H9 (cell line): Measurements from ENCODE around the gene SMIM26. TPM values are rescaled to one million over a fixed set of nuclear protein-coding genes. Genes with fewer than 3 reads are reported as not detected.

ENCODE experiments used
- DNase-seq: peaks from one replicate; pipeline ENCODE4 v3.0.0-alpha.2; 2017
- H2AFZ ChIP-seq: one replicate; pipeline ENCODE4 v1.6.1; 2013; ENCODE audit warnings: mild to moderate bottlenecking, low read length, control low read depth, moderate library complexity
- H2AK5ac ChIP-seq: 2 replicates; pipeline ENCODE4 v1.6.1; 2013; ENCODE audit warnings: low read length, control low read depth, mixed read lengths; ENCODE audit not compliant: insufficient read length
- H2BK120ac ChIP-seq: one replicate; pipeline ENCODE4 v1.6.1; 2013; ENCODE audit warnings: low read depth, mild to moderate bottlenecking, low read length, control low read depth, inconsistent platforms; ENCODE audit not compliant: poor library complexity, severe bottlenecking
- H2BK12ac ChIP-seq: 2 replicates; pipeline ENCODE4 v1.6.1; 2013; ENCODE audit warnings: low read length, control low read depth, mixed read lengths, low read depth; ENCODE audit not compliant: insufficient read length
- H2BK15ac ChIP-seq: 2 replicates; pipeline ENCODE4 v1.6.1; 2013; ENCODE audit warnings: low read depth, low read length, control low read depth
- H2BK20ac ChIP-seq: one replicate; pipeline ENCODE4 v1.6.1; 2013; ENCODE audit warnings: low read depth, mild to moderate bottlenecking, low read length, control low read depth, inconsistent platforms; ENCODE audit not compliant: poor library complexity, severe bottlenecking
- H2BK5ac ChIP-seq: 2 replicates; pipeline ENCODE4 v1.6.1; 2013; ENCODE audit warnings: low read length, control low read depth, mixed read lengths; ENCODE audit not compliant: insufficient read length
- H3K14ac ChIP-seq: 2 replicates; pipeline ENCODE4 v1.6.1; 2013; ENCODE audit warnings: low read length, control low read depth; ENCODE audit not compliant: insufficient read depth
- H3K18ac ChIP-seq: 2 replicates; pipeline ENCODE4 v1.6.1; 2013; ENCODE audit warnings: low read depth, mild to moderate bottlenecking, mixed read lengths, low read length, control low read depth; ENCODE audit not compliant: insufficient read length
- H3K23ac ChIP-seq: 2 replicates; pipeline ENCODE4 v1.6.1; 2013; ENCODE audit warnings: low read length, control low read depth, mixed read lengths, low read depth; ENCODE audit not compliant: insufficient read length
- H3K23me2 ChIP-seq: 2 replicates; pipeline ENCODE4 v1.6.1; 2013; ENCODE audit warnings: low read depth, mild to moderate bottlenecking, mixed read lengths, low read length, control low read depth; ENCODE audit not compliant: insufficient read length, poor library complexity, severe bottlenecking
- H3K27ac ChIP-seq: 2 replicates; pipeline ENCODE4 v1.5.1; 2013; ENCODE audit warnings: low read length, control low read depth, mixed read lengths, low read depth; ENCODE audit not compliant: insufficient read length
- H3K27me3 ChIP-seq: 2 replicates; pipeline ENCODE4 v1.6.1; 2013; ENCODE audit warnings: low read length, control low read depth, inconsistent platforms; ENCODE audit not compliant: insufficient read depth
- H3K4ac ChIP-seq: 2 replicates; pipeline ENCODE4 v1.6.1; 2013; ENCODE audit warnings: low read depth, mild to moderate bottlenecking, control low read depth, inconsistent platforms, low read length, moderate library complexity
- H3K4me1 ChIP-seq: 2 replicates; pipeline ENCODE4 v1.6.1; 2013; ENCODE audit warnings: low read length, control low read depth, inconsistent platforms; ENCODE audit not compliant: insufficient read depth
- H3K4me2 ChIP-seq: 2 replicates; pipeline ENCODE4 v1.6.1; 2013; ENCODE audit warnings: low read length, control low read depth, mixed read lengths; ENCODE audit not compliant: insufficient read length, insufficient read depth
- H3K56ac ChIP-seq: 2 replicates; pipeline ENCODE4 v1.6.1; 2013; ENCODE audit warnings: low read depth, mild to moderate bottlenecking, mixed read lengths, low read length, control low read depth; ENCODE audit not compliant: insufficient read length
- H3K79me1 ChIP-seq: 2 replicates; pipeline ENCODE4 v1.6.1; 2013; ENCODE audit warnings: low read depth, mild to moderate bottlenecking, moderate library complexity, low read length, control low read depth, inconsistent platforms; ENCODE audit not compliant: insufficient read depth, poor library complexity, severe bottlenecking
- H3K79me2 ChIP-seq: 2 replicates; pipeline ENCODE4 v1.6.1; 2013; ENCODE audit warnings: low read length, control low read depth, inconsistent platforms; ENCODE audit not compliant: insufficient read depth
- H3K9ac ChIP-seq: 2 replicates; pipeline ENCODE4 v1.6.1; 2013; ENCODE audit warnings: low read length, control low read depth, mixed read lengths; ENCODE audit not compliant: insufficient read length; ENCODE audit errors: extremely low read depth
- H3K9me3 ChIP-seq: one replicate; pipeline ENCODE4 v1.6.1; 2013; ENCODE audit warnings: low read depth, low read length, inconsistent platforms; ENCODE audit not compliant: control insufficient read depth
- H3T11ph ChIP-seq: one replicate; pipeline ENCODE4 v1.6.1; 2013; ENCODE audit warnings: mild to moderate bottlenecking, low read length, control low read depth, inconsistent platforms
- H4K20me1 ChIP-seq: one replicate; pipeline ENCODE4 v1.6.1; 2013; ENCODE audit not compliant: control insufficient read depth, insufficient read length, insufficient read depth
- H4K5ac ChIP-seq: 2 replicates; pipeline ENCODE4 v1.6.1; 2013; ENCODE audit warnings: low read depth, mild to moderate bottlenecking, mixed read lengths, low read length, control low read depth; ENCODE audit not compliant: insufficient read length
- H4K8ac ChIP-seq: replicated peaks from 2 replicates; pipeline ENCODE4 v1.6.1; 2013; ENCODE audit warnings: low read length, control low read depth, mixed read lengths, low read depth; ENCODE audit not compliant: insufficient read length
- H4K91ac ChIP-seq: 2 replicates; pipeline ENCODE4 v1.6.1; 2013; ENCODE audit warnings: low read depth, mild to moderate bottlenecking, moderate library complexity, mixed read lengths, low read length, control low read depth; ENCODE audit not compliant: insufficient read length
- H3K27ac Mint-ChIP-seq, 3 experiments: 2 replicates in 2 of 3; 3 replicates in 1 of 3; pipeline ENCODE4 v1.8.0; 2020 to 2021; ENCODE audit warnings: mixed read lengths in 3 of 3, mild to moderate bottlenecking in 1 of 3, moderate library complexity in 1 of 3
- H3K27me3 Mint-ChIP-seq: 2 replicates; pipeline ENCODE4 v1.8.0; 2021; ENCODE audit warnings: low read depth, mild to moderate bottlenecking, moderate library complexity, mixed read lengths
- H3K36me3 Mint-ChIP-seq, 3 experiments: 2 replicates in 2 of 3; 3 replicates in 1 of 3; pipeline ENCODE4 v1.8.0; 2020 to 2021; ENCODE audit warnings: low read depth in 3 of 3, mixed read lengths in 3 of 3; ENCODE audit not compliant: insufficient read depth in 1 of 3
- H3K4me1 Mint-ChIP-seq, 2 experiments: 2 replicates each; pipeline ENCODE4 v1.8.0; 2020; ENCODE audit warnings: mixed read lengths in 2 of 2
- H3K4me3 Mint-ChIP-seq, 2 experiments: 2 replicates in 1 of 2; 3 replicates in 1 of 2; pipeline ENCODE4 v1.8.0; 2020 to 2021; ENCODE audit warnings: mild to moderate bottlenecking in 2 of 2, mixed read lengths in 2 of 2, moderate library complexity in 1 of 2
- H3K9me3 Mint-ChIP-seq, 2 experiments: 2 replicates in 1 of 2; 3 replicates in 1 of 2; pipeline ENCODE4 v1.8.0; 2020; ENCODE audit warnings: mild to moderate bottlenecking in 2 of 2, mixed read lengths in 2 of 2, moderate library complexity in 1 of 2
- WGBS: extraction: QIAGEN DNeasy Blood & Tissue Kit; methylation state at CpG from one replicate; pipeline ENCODE4 v1.1.7; 2013; ENCODE audit warnings: missing lambda C conversion rate, low lambda C conversion rate, mixed read lengths; ENCODE audit not compliant: insufficient read length; ENCODE audit errors: extremely low coverage; 5-methylcytosine and 5-hydroxymethylcytosine counted together
- total RNA-seq: library from RNA; stranded (reverse); gene quantifications from 2 replicates; pipeline ENCODE4 v1.2.1, GENCODE V29; 2021
- TF ChIP-seq, protein P1 (sequence below): fragments of 200-600 bp; sonication (generic); conservative IDR thresholded peaks from 3 replicates; pipeline ENCODE4 v1.8.0; 2021; ENCODE audit warnings: antibody characterized with exemption, mild to moderate bottlenecking

SMIM26 gene
- total RNA-seq, 1 experiment from 2014 or later = 75.9 TPM

DNA sequence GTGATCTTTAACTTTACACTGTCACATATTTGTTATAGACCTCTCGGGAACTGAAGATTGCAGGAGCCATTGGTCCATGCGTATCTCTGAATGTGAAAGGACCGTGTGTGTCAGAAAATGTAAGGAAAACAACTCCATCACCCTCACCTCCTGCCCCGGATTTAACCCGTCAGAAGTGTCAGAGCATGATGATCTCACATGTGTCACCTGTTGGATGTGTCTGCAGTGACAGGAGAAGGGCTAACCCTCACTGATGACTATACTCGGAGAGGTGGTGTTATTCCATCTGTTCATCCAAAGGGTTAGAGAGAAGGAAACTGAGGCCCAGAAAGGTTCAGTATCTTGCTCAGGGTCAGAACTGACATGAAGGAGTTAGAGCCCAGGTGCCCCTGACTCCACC is 34.6 kb upstream of the SMIM26 start:
- Histone ChIP-seq H3K14ac (no peak overlapping the region), H3K4me2 (no peak overlapping the region), H3K4me1 (no peaks in the 10 kb centered on the region), H4K5ac (no peak overlapping the region), H4K8ac (no peak overlapping the region), H4K91ac (no peak overlapping the region), H3K18ac (no peak overlapping the region), H2BK5ac (no peak overlapping the region), H3K9me3 (no peaks in the 10 kb centered on the region), H3K9ac (no peak overlapping the region), H2AFZ (no peak overlapping the region), H2BK20ac (no peak overlapping the region), H3K23me2 (no peaks in the 10 kb centered on the region), H3K79me2 (no peaks in the 10 kb centered on the region), H2AK5ac (no peak overlapping the region), H3K79me1 (no peaks in the 10 kb centered on the region), H3K27ac (no peak overlapping the region), H3K4ac (no peak overlapping the region), H2BK120ac (no peak overlapping the region), H3K56ac (no peak overlapping the region), H3K27me3 (no peaks in the 10 kb centered on the region), H3T11ph (no peak overlapping the region), H2BK12ac (no peak overlapping the region), H3K23ac (no peak overlapping the region), H2BK15ac (no peak overlapping the region), H4K20me1 (no peaks in the 10 kb centered on the region)
- no peak overlapping the region for H3K27ac Mint-ChIP-seq
- 0 out of 5 replicates have a peak, but pooled peaks cover 0 to 2% of the 10 kb centered on the region in 2 experiments for H3K9me3 Mint-ChIP-seq
- no peaks in the 10 kb centered on the region for H3K4me1 Mint-ChIP-seq
- TF ChIP-seq, protein P1, sequence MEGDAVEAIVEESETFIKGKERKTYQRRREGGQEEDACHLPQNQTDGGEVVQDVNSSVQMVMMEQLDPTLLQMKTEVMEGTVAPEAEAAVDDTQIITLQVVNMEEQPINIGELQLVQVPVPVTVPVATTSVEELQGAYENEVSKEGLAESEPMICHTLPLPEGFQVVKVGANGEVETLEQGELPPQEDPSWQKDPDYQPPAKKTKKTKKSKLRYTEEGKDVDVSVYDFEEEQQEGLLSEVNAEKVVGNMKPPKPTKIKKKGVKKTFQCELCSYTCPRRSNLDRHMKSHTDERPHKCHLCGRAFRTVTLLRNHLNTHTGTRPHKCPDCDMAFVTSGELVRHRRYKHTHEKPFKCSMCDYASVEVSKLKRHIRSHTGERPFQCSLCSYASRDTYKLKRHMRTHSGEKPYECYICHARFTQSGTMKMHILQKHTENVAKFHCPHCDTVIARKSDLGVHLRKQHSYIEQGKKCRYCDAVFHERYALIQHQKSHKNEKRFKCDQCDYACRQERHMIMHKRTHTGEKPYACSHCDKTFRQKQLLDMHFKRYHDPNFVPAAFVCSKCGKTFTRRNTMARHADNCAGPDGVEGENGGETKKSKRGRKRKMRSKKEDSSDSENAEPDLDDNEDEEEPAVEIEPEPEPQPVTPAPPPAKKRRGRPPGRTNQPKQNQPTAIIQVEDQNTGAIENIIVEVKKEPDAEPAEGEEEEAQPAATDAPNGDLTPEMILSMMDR = no peak
- no CpG with 5 or more reads among the region's 6 CpGs for WGBS
- peaks cover 47 to 91% (median 83%) of the 10 kb centered on the region in 3 experiments for H3K36me3 Mint-ChIP-seq
- H3K27me3 Mint-ChIP-seq = no peaks in the 10 kb centered on the region
- DNase-seq = no peak
- H3K4me3 Mint-ChIP-seq = no peak overlapping the region
